Measurements from ENCODE around the gene TRPM2. TPM values are rescaled to one million over a fixed set of nuclear protein-coding genes. Genes with fewer than 3 reads are reported as not detected.

Gene TRPM2
- total and polyA plus RNA-seq, 2 of the 13 experiments (the other 11 are each of a cell fraction or from before 2014, with no cell fraction given): 0.07 to 0.20 TPM

- TF ChIP-seq GMEB1 (CRISPR knock-in tag; IDR thresholded peaks at IDR 0.05; ENCODE audit: borderline replicate concordance): no peak
- TF ChIP-seq CREBL2 (CRISPR knock-in tag; IDR thresholded peaks at IDR 0.05; ENCODE audit: borderline replicate concordance): no peak
- TF ChIP-seq ZNF672 (CRISPR knock-in tag; IDR thresholded peaks at IDR 0.05): no peak
- no peak for TF ChIP-seq ZNF766 (CRISPR knock-in tag; IDR thresholded peaks at IDR 0.05; ENCODE audit: borderline replicate concordance)
- no peak for TF ChIP-seq IKZF4 (CRISPR knock-in tag; IDR thresholded peaks at IDR 0.05; ENCODE audit: borderline replicate concordance, low read depth, not compliant biosample characterization)
- no peak for TF ChIP-seq DMAP1 (CRISPR knock-in tag; IDR thresholded peaks at IDR 0.05)
- no peak for TF ChIP-seq RFX1 (IDR thresholded peaks at IDR 0.05)
- no peak for TF ChIP-seq SP4 (CRISPR knock-in tag; IDR thresholded peaks at IDR 0.05)
- no peak for TF ChIP-seq RBM39 (IDR thresholded peaks at IDR 0.05; ENCODE audit: low read depth, low read length, poor library complexity, severe bottlenecking)
- 0 out of 2 replicates have a peak, but pooled peaks have one; percentile 22 for TF ChIP-seq ZNF512B (CRISPR knock-in tag; IDR thresholded peaks at IDR 0.05; ENCODE audit: borderline replicate concordance)
- TF ChIP-seq U2AF2 (IDR thresholded peaks at IDR 0.05; ENCODE audit: low read depth, low read length): no peak
- TF ChIP-seq ZNF329 (CRISPR knock-in tag; IDR thresholded peaks at IDR 0.05; ENCODE audit: low read depth): no peak
- TF ChIP-seq ZNF292 (CRISPR knock-in tag; IDR thresholded peaks at IDR 0.05; ENCODE audit: borderline replicate concordance, low read depth): peak; percentile 20; the same call in 1 of the 2 replicates
- TF ChIP-seq ZNF350 (CRISPR knock-in tag; IDR thresholded peaks at IDR 0.05; ENCODE audit: borderline replicate concordance, low read depth): no peak
- TF ChIP-seq ZBTB7B (CRISPR knock-in tag; IDR thresholded peaks at IDR 0.05): no peak
- TF ChIP-seq NR2F1 (CRISPR knock-in tag; IDR thresholded peaks at IDR 0.05): no peak
- TF ChIP-seq ZNF280D (CRISPR knock-in tag; IDR thresholded peaks at IDR 0.05): no peak
- no peak for TF ChIP-seq PBX2 (CRISPR knock-in tag; IDR thresholded peaks at IDR 0.05)
Measured at GRCh38 chr21:44438531-44439210, 85.2 kb downstream of the TRPM2 start (continued).

Measured in HepG2 (cell line).